ENCODE data around the gene RPS3A. TPM values are rescaled to one million over a fixed set of nuclear protein-coding genes. Genes with fewer than 3 reads are reported as not detected.

The RPS3A gene
- total and polyA plus RNA-seq, 2 donors (not counting 1 experiment from before 2014, with no cell fraction given): 1,918 to 2,843 TPM

- no peaks in the 10 kb centered on the region for H4K20me1 ChIP-seq (ENCODE audit: control insufficient read depth, extremely low read depth, insufficient read depth, low read length)
- no peak overlapping the region for H2AFZ ChIP-seq (ENCODE audit: low read length)
- no peak overlapping the region for H3K4me2 ChIP-seq (ENCODE audit: extremely low read depth, insufficient read depth, low read length)
- no peaks in the 10 kb centered on the region for H3K79me2 ChIP-seq (ENCODE audit: control insufficient read depth, insufficient read depth, low read length)
- no peak overlapping the region for H3K27ac ChIP-seq (ENCODE audit: insufficient read depth, low read length)
- H3K4me3 ChIP-seq (replicated peaks in 1 of 4; ENCODE audit: control extremely low read depth in 1 of 4, insufficient read depth in 1 of 4, low read depth in 3 of 4, low read length in 4 of 4): no peak overlapping the region
- no peaks in the 10 kb centered on the region for H3K4me1 ChIP-seq (ENCODE audit: control insufficient read depth, extremely low read depth, insufficient read depth, low read length)
- no peak for TF ChIP-seq CTCF (conservative IDR thresholded peaks at IDR 0.05 in 1 of 2, IDR thresholded peaks at IDR 0.05 in 1 of 2; ENCODE audit: low read depth in 1 of 2, low read length in 2 of 2)
- TF ChIP-seq EZH2 (IDR thresholded peaks at IDR 0.05; ENCODE audit: low read length, missing control alignments): no peak
- peaks cover 8% of the 10 kb centered on the region for H3K36me3 ChIP-seq (ENCODE audit: control insufficient read depth, insufficient read depth, low read length)
- no peak for DNase-seq (ENCODE audit: low read depth in 2 of 2)
- H3K9ac ChIP-seq (ENCODE audit: insufficient read depth, low read length): no peak overlapping the region
- H3K9me3 ChIP-seq (ENCODE audit: control insufficient read depth, insufficient read depth, low read depth, low read length): no peaks in the 10 kb centered on the region
- no peaks in the 10 kb centered on the region for H3K27me3 ChIP-seq (ENCODE audit: control insufficient read depth, insufficient read depth, low read length)
These were observed 44.4 kb downstream of the RPS3A start for GRCh38 chr4:151143811-151144210.

GRCh38 chr4:151144329-151145072 lies 45.1 kb downstream of the RPS3A start:
- no peak for TF ChIP-seq CTCF (conservative IDR thresholded peaks at IDR 0.05 in 1 of 2, IDR thresholded peaks at IDR 0.05 in 1 of 2; ENCODE audit: low read depth in 1 of 2, low read length in 2 of 2)
- no peak for TF ChIP-seq EZH2 (IDR thresholded peaks at IDR 0.05; ENCODE audit: low read length, missing control alignments)
- no peaks in the 10 kb centered on the region for H3K4me1 ChIP-seq (ENCODE audit: control insufficient read depth, extremely low read depth, insufficient read depth, low read length)
- no peaks in the 10 kb centered on the region for H4K20me1 ChIP-seq (ENCODE audit: control insufficient read depth, extremely low read depth, insufficient read depth, low read length)
- no peaks in the 10 kb centered on the region for H3K79me2 ChIP-seq (ENCODE audit: control insufficient read depth, insufficient read depth, low read length)
- no peak overlapping the region for H3K4me3 ChIP-seq (replicated peaks in 1 of 4; ENCODE audit: control extremely low read depth in 1 of 4, insufficient read depth in 1 of 4, low read depth in 3 of 4, low read length in 4 of 4)
- no peak for DNase-seq (ENCODE audit: low read depth in 2 of 2)
- H3K27me3 ChIP-seq (ENCODE audit: control insufficient read depth, insufficient read depth, low read length): no peaks in the 10 kb centered on the region
- H3K4me2 ChIP-seq (ENCODE audit: extremely low read depth, insufficient read depth, low read length): no peak overlapping the region
- no peaks in the 10 kb centered on the region for H3K9me3 ChIP-seq (ENCODE audit: control insufficient read depth, insufficient read depth, low read depth, low read length)
- no peak overlapping the region for H3K9ac ChIP-seq (ENCODE audit: insufficient read depth, low read length)
- H3K27ac ChIP-seq (ENCODE audit: insufficient read depth, low read length): no peak overlapping the region
- H3K36me3 ChIP-seq (ENCODE audit: control insufficient read depth, insufficient read depth, low read length): peaks cover 8% of the 10 kb centered on the region
- no peak overlapping the region for H2AFZ ChIP-seq (ENCODE audit: low read length)

- no peaks in the 10 kb centered on the region for H4K20me1 ChIP-seq (ENCODE audit: control insufficient read depth, extremely low read depth, insufficient read depth, low read length)
- H3K4me3 ChIP-seq (replicated peaks in 1 of 4; ENCODE audit: control extremely low read depth in 1 of 4, insufficient read depth in 1 of 4, low read depth in 3 of 4, low read length in 4 of 4): no peak overlapping the region
- H3K27me3 ChIP-seq (ENCODE audit: control insufficient read depth, insufficient read depth, low read length): no peaks in the 10 kb centered on the region
- H3K4me1 ChIP-seq (ENCODE audit: control insufficient read depth, extremely low read depth, insufficient read depth, low read length): no peaks in the 10 kb centered on the region
- H2AFZ ChIP-seq (ENCODE audit: low read length): no peak overlapping the region
- peak in 1 of 2 donors; percentile 72 for DNase-seq (ENCODE audit: low read depth in 2 of 2)
- H3K9ac ChIP-seq (ENCODE audit: insufficient read depth, low read length): no peak overlapping the region
- no peak overlapping the region for H3K4me2 ChIP-seq (ENCODE audit: extremely low read depth, insufficient read depth, low read length)
- H3K9me3 ChIP-seq (ENCODE audit: control insufficient read depth, insufficient read depth, low read depth, low read length): no peaks in the 10 kb centered on the region
- peaks cover 7% of the 10 kb centered on the region for H3K36me3 ChIP-seq (ENCODE audit: control insufficient read depth, insufficient read depth, low read length)
- no peak for TF ChIP-seq CTCF (conservative IDR thresholded peaks at IDR 0.05 in 1 of 2, IDR thresholded peaks at IDR 0.05 in 1 of 2; ENCODE audit: low read depth in 1 of 2, low read length in 2 of 2)
- TF ChIP-seq EZH2 (IDR thresholded peaks at IDR 0.05; ENCODE audit: low read length, missing control alignments): no peak
- no peaks in the 10 kb centered on the region for H3K79me2 ChIP-seq (ENCODE audit: control insufficient read depth, insufficient read depth, low read length)
- H3K27ac ChIP-seq (ENCODE audit: insufficient read depth, low read length): no peak overlapping the region
These were observed 47.6 kb downstream of the RPS3A start for GRCh38 chr4:151147000-151147399.

Data from fibroblast of lung (primary cell).